ENCODE measurements around the gene TCF4.

The TCF4 gene

GRCh38 chr18:55585920-55586561, 2.0 kb downstream of the TCF4 start:
- no peak for DNase-seq (ENCODE audit: low read depth)

- DNase-seq (ENCODE audit: low read depth), result no peak
Measured at GRCh38 chr18:55585065-55585919, 2.7 kb downstream of the TCF4 start.

DNA sequence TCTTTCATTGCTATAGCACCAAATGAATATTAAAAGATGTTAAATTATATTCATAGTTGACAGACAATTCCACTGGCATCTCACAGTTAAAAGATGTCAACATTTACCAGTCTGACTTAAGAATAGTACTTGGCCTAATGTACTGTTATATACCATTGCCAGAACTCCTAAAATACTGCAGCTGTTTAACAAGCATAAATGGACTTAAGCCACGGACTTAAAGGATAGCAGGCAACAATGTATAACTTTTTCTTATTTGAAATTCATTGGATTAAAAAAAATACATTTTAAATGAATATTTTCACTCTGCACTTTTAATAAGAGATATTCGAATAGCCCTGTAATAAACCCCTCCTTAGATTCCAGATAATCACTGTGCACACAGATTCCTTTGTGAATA, 3.8 kb downstream of the TCF4 start:
- no peak for DNase-seq (ENCODE audit: low read depth)

GRCh38 chr18:55582325-55582724, 5.7 kb downstream of the TCF4 start:
- no peak for DNase-seq (ENCODE audit: low read depth)

- DNase-seq (ENCODE audit: low read depth), result no peak
Measured at GRCh38 chr18:55579501-55580270, 8.3 kb downstream of the TCF4 start.

GRCh38 chr18:55577812-55578539, 10.0 kb downstream of the TCF4 start:
- no peak for DNase-seq (ENCODE audit: low read depth)

- no peak for DNase-seq (ENCODE audit: low read depth)
Measured at GRCh38 chr18:55576001-55576400, 12.0 kb downstream of the TCF4 start.

- no peak for DNase-seq (ENCODE audit: low read depth)
Measured at GRCh38 chr18:55575066-55575465, 12.9 kb downstream of the TCF4 start.

DNA sequence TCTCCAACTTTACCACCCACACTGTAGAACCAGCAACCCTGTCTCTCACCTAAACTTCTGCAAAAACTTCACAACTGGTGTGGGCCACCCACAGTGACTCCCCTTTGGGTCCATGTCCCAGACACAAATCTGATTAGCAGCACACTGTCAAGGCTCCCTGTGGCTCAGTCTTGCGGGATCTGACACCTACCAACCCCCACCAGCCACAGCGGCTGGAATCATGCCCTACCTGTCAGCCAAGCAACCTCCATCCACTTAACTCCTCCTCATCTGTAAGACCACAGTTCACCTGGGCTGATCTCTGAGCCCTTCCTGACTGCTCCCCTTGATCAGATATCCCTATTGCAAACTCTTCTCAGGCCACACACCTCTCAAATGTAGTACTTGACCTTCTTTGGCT, 14.6 kb downstream of the TCF4 start:
- no peak for DNase-seq (ENCODE audit: low read depth)

DNA sequence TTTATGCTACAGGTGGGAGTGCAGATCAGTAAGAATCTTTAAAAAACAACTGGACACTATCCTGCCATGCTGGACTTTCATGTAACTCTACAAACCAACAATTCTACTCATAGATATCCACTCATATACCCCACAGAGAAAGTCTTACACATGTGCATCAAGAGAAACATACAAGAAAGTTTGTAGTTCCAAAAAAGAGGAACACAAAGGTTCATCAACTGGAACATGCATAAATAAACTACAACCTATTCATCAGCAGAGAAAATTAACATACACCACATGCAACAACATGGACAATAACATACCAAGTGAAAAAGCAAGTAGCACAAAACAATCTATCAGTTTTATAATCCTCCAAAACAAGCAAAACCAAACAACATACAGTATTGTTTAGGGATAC, 17.0 kb downstream of the TCF4 start:
- DNase-seq (ENCODE audit: low read depth), result no peak

DNA sequence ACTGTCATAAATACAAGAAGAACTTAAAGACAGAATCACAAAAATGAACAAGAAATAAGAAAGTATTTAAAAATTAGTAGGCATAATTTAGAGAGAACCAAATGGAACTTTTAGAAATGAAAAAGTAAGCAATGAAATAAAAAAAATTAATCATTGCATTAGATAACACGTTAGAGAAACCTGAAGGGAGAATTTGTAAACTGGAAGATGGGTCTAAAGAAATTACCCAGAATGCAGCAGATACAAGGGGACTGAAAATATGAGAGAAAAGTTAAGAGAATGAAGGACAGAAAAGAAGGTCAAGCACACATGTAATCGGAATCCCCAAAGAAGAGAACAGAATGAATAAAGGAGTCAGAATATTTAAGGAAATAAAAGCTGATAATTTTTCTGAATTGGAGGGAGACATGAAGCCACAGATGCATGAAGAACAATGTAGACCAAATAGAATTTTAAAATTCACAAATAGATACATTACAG, 21.5 kb downstream of the TCF4 start:
- DNase-seq (ENCODE audit: low read depth), result no peak

GRCh38 chr18:55559739-55560138, 28.3 kb downstream of the TCF4 start:
- no peak for DNase-seq (ENCODE audit: low read depth)

- no peak for DNase-seq (ENCODE audit: low read depth)
Measured at GRCh38 chr18:55557211-55557610, 30.8 kb downstream of the TCF4 start.

DNA sequence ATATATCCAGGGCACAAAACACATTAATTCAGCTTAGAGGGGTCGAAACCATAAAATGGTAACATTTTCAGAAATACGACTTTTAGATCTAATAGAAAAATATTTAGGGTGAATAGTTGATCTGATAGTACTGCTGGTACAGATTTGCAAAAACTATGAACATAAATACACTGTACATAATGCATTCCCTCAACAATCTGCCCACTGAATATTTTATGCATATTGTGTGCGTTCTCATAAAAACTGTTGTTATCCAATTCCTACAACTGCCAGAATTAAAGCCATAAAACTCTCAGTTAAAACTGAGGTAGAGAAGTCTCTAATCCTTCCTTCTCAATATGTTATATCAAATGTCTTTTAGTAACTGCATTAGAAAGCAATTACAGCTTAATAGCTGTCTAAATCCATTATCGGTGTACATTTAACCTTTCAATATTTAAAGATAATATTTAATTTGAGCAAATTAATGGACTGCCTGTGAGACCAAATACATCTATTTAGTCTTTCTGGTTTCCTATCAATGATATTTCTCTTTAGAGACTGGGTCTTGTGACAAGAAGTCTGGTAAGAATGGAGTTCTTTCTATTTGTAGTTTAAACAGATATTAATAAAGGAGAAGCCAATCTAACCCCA, 32.5 kb downstream of the TCF4 start:
- no peak for DNase-seq (ENCODE audit: low read depth)

GRCh38 chr18:55552526-55553189, 35.3 kb downstream of the TCF4 start:
- no peak for DNase-seq (ENCODE audit: low read depth)

DNA sequence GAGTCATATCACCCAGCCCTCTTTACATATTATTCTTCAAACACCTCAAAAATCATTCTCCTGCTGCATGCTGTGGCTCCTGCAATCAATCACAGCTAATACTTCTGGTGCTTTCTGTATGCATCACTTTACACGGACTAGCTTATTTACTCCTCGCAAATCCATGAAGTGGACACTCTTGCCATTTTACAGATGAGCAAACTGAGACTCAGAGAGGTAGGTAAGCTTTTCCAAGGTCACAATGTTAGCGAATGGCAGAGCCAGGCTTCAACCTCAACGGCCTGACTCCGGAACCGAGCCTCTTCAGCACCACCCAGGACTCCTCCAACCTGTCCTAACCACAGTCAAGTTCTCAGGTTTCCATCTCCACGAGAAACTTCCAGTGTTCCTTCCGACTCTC, 36.8 kb downstream of the TCF4 start:
- DNase-seq (ENCODE audit: low read depth), result no peak

GRCh38 chr18:55550471-55550870, 37.5 kb downstream of the TCF4 start:
- DNase-seq (ENCODE audit: low read depth), result no peak

DNA sequence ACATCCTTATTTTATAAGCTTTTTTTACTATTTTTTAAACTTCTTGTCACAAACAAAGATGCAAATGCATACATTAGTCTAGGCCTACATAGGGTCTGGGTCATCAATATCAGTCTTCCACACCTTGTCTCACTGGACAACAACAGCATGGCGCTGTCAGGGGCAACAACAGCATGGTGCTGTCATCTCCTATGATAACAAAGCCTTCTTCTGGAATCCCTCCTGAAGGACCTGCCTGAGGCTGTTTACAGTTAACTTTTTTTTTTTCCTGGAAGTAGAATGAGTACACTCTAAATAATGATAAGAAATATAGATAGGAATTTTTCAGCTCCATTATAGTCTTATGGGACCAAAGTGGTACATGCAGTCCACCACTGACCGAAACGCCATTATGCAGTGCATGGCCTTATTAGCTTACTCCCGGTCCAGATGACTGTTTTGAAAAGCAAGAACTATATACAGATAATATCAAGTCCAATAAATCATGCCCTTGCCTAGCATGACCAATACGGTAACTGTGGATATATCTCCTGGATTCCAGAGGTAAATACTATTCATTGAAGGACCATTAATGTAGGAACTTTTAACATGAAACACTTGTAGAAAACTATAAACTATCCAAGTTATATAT, 38.4 kb downstream of the TCF4 start:
- DNase-seq (ENCODE audit: low read depth), result no peak

- DNase-seq (ENCODE audit: low read depth), result no peak
Measured at GRCh38 chr18:55547705-55548056, 40.3 kb downstream of the TCF4 start.

- DNase-seq (ENCODE audit: low read depth), result no peak
Measured at GRCh38 chr18:55546851-55547704, 40.9 kb downstream of the TCF4 start.

All from stimulated activated CD8-positive, alpha-beta memory T cell treated with anti-CD3 and anti-CD28 coated beads, Interleukin-15, amount 100 ng/mL, for 24 hours (primary cell).